GM20000 (cell line): ENCODE data around the gene DPH3.

ENCODE experiments used
- DNase-seq: peaks from one replicate; pipeline ENCODE4 v3.0.0; 2012; ENCODE audit warnings: low spot score
- TF ChIP-seq, protein P1 (sequence below): IDR thresholded peaks from 2 replicates; pipeline ENCODE4 v1.5.1; 2012; ENCODE audit warnings: mild to moderate bottlenecking, control low read depth; ENCODE audit errors: extremely low read depth, missing control alignments

The DPH3 gene

DNA sequence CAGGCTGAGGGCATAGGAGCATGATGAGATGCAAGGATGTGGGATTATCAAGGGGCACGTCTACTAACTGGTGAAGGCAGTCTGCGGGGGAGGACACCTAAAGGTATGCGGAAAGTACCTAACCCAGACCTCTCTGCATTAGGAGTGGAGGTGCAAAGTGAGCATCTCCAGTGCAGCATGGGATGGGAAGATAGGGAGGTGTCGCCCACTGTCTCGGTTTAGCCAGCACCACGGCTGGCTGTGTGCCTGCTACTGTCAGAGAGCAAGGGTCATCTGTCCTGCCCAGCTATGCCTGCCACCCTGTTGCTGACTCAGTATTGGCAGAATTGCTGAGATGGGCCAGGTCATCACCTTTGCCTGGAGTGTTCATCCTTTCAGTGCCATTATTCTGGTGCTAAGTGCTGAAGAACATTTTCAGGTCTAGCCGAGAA, 40.4 kb upstream of the DPH3 start:
- TF ChIP-seq, protein P1, sequence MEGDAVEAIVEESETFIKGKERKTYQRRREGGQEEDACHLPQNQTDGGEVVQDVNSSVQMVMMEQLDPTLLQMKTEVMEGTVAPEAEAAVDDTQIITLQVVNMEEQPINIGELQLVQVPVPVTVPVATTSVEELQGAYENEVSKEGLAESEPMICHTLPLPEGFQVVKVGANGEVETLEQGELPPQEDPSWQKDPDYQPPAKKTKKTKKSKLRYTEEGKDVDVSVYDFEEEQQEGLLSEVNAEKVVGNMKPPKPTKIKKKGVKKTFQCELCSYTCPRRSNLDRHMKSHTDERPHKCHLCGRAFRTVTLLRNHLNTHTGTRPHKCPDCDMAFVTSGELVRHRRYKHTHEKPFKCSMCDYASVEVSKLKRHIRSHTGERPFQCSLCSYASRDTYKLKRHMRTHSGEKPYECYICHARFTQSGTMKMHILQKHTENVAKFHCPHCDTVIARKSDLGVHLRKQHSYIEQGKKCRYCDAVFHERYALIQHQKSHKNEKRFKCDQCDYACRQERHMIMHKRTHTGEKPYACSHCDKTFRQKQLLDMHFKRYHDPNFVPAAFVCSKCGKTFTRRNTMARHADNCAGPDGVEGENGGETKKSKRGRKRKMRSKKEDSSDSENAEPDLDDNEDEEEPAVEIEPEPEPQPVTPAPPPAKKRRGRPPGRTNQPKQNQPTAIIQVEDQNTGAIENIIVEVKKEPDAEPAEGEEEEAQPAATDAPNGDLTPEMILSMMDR = no peak
- DNase-seq = no peak

DNA sequence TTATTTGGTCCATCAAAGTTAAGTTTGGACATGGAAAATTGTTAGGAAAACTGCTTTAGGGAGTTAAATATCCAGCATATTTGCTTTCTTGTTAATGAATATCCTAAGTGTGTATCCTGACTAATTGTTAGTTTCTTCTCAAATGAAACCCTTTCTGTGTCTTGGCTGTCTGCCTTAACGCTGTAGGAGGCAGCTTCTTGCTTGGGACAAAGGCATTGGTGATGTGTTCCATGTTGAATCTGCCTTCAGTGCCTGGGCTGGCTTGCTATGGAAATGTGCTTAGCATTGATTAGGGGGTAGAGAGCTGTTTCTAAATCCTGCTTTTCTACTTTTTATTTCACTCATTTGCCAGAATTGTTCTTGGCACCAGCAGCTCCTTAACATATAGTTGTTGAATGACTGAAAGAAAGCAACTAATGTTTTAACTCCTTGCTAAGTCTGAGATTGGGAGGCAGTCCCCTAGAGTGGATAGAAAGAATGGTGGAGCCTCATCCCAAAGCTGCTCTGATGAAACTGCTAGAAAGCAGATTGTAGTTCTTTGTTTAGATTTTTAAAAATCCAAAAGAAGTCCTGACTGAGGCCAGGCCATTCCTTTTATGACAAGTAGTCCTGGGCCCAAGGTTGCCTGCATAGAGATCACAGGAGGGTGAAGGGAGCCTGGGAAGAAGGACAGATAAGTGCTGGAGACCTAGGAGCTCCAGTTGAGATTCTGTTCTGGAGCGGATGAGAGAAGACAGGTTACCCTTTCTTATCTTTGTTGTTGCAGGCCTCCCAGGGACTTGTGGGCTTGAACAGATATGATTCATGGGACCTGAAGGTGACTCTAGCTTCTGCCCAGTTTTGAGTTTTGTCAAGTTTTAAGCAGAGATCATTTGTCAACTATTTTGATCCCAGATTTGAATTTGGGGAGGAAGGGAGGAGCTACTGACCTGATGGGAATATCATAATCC, 39.6 kb upstream of the DPH3 start:
- DNase-seq = no peak
- TF ChIP-seq, protein P1 = no peak

DNA sequence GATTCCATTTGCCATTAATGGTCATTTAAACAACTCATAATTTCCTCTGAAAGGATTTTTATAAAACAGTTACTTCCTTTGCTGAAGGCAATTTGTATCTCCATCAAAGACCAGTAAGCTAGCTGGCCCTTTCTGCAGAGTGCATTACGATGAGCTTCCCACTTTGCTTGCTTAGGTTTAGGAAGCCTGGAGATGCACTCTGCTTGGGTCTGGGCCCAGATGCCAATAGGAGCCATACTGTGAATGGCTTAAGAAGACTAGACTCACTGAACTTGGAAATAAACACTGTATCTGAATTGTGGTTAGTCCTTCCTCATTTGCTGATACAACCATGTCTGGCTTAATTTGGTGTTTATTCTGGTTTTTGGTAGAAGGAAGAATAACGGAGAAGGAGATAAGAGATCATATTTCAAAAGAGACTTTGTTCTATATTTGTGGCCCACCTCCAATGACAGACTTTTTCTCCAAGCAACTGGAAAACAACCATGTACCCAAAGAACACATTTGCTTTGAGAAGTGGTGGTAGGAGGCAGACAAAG, 38.4 kb upstream of the DPH3 start:
- no peak for DNase-seq
- TF ChIP-seq, protein P1 = no peak

DNA sequence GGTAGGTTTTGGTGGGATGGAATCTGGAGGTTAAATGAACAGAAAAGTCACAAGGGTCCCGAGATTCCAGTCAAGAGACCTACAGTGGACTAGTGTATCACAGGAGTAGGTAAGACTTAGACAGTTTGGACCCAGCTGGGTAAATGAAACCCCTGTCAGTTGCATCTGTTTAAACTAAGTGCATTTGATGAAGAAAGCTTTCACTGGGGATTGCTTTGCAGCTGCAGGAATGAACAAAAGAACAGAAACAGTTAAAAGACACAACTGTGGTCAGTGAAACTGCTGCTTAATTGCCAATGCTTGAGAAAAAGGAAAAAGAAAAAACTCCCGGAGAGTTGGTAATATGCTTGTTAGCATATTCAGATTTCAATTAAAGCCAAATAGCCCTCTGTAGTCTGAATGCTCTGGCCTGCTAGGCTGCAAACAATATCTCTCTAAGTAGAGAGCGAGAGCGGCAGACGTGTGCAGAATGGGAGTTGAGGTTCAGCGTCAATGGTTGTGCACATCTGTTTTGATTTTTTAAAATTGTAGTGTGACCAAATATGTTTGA, 37.4 kb upstream of the DPH3 start:
- DNase-seq = no peak
- TF ChIP-seq, protein P1 = no peak

DNA sequence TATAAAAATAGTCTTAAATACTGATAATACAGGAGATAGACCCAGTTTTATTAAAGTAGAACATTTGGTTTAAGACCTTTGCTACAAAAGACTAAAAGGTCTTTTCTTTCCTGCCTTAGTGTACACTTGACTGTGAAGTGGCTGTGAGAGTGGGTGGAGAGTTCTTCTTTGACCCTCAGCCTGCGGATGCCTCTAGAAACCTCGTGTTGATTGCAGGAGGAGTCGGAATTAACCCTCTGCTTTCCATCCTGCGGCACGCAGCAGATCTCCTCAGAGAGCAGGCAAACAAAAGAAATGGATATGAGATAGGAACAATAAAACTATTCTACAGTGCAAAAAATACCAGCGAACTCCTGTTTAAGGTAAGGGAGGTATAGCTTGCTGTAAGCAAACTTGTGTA, 36.8 kb upstream of the DPH3 start:
- DNase-seq = no peak
- TF ChIP-seq, protein P1 = no peak

DNA sequence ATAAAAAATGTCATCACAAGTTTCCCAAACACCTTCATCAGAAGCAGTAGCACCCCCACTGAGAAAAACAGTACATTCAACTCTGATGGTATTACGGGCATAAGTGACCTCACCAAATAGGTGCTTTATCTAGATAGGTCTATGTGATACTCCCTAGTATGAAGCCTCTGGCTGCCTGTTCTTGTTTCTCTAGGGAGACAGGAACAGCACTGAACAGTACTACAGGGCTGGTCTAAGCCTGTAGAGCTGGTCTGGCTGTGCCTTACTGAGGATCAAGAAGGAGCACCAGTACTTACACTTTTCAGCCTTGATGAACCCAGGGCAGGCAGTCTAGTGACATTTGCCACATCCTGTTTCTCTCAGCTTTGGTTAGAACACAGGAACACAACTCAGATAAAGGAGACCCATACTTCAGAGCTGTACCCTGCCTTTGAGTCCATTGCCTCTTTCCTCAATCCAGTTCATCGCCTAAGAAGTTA, 36.2 kb upstream of the DPH3 start:
- DNase-seq = no peak
- TF ChIP-seq, protein P1 = no peak

DNA sequence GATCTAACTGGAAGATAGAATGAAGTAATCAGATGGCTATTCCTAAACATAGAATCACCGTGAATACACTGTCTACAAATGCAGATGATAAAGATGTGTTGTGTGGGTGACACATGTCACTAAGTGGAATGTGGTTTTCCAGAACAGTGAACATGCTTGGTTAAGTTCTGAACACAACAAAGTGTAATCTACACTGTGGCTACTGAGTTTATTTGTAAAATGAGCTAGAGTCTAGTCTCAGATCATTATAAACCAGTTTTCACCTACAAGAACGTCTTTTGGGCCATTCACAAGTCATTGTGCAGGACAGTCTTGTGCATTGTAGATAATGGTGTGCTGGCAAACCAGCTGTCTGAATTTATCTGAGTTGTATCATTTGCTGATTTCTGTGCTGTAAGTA, 35.6 kb upstream of the DPH3 start:
- TF ChIP-seq, protein P1 = no peak
- no peak for DNase-seq
